Thyroid gland (tissue), 4 donors: ENCODE results near the gene GPR31. TPM values are rescaled to one million over a fixed set of nuclear protein-coding genes. Genes with fewer than 3 reads are reported as not detected.
A peak's percentile ranks its signal among the peaks of the same experiment; 100 is the strongest.

Experiments used
- DNase-seq, 2 donors: peaks; one replicate each; pipeline ENCODE4 v3.0.0-alpha.2; 2019
- H3K27ac ChIP-seq, 3 donors: fragments of 200-600 bp; sonication (generic); 1 replicate in 2 of 3; 2 replicates in 1 of 3; pipeline ENCODE4 v1.5.1; 2016 to 2019; ENCODE audit warnings: mild to moderate bottlenecking in 1 of 3, moderate library complexity in 1 of 3
- H3K27me3 ChIP-seq: fragments of 200-600 bp; sonication (generic); one replicate; pipeline ENCODE4 v1.5.1; 2019
- H3K36me3 ChIP-seq, 2 donors: fragments of 200-600 bp; sonication (generic); one replicate each; pipeline ENCODE4 v1.5.1; 2016 to 2019
- H3K4me1 ChIP-seq, 2 donors: fragments of 200-600 bp; sonication (generic); one replicate each; pipeline ENCODE4 v1.5.1; 2017 to 2019
- H3K4me3 ChIP-seq, 3 donors: fragments of 200-600 bp; sonication (generic); replicated peaks in 1 of 3; 1 replicate in 2 of 3; 2 replicates in 1 of 3; pipeline ENCODE4 v1.5.1; 2016; ENCODE audit warnings: mild to moderate bottlenecking in 1 of 3
- H3K9me3 ChIP-seq: fragments of 200-600 bp; sonication (generic); one replicate; pipeline ENCODE4 v1.5.1; 2017
- CTCF ChIP-seq, 6 experiments: fragments of 200-600 bp in 3 of 6; fragments of 450-650 bp in 3 of 6; sonication (generic) in 3 of 6; IDR thresholded peaks; one replicate each; pipeline ENCODE4 v1.5.1; 2016 to 2019; ENCODE audit warnings: antibody characterized with exemption in 6 of 6, mild to moderate bottlenecking in 2 of 6, inconsistent platforms in 1 of 6, moderate library complexity in 1 of 6
- POLR2A ChIP-seq, 2 donors: fragments of 450-650 bp; IDR thresholded peaks; one replicate each; pipeline ENCODE4 v1.6.1; 2017; ENCODE audit warnings: antibody characterized with exemption in 2 of 2, mild to moderate bottlenecking in 2 of 2, moderate library complexity in 1 of 2
- WGBS, 2 donors: methylation state at CpG; one replicate each; pipeline ENCODE4 v1.1.5; 2017; 5-methylcytosine and 5-hydroxymethylcytosine counted together
- intact Hi-C: fragments of 100-400 bp; cut with DNase I; formaldehyde crosslinking; loops from one replicate; pipeline ENCODE4 v1.15.1; 2023
- total RNA-seq, 4 donors: library from RNA; depleted of rRNA; stranded (reverse); fragments of >200 nt; gene quantifications; one replicate each; pipeline ENCODE4 v1.2.3, GENCODE V29; 2016

The GPR31 gene
- total RNA-seq, 4 donors from 2014 or later = not detected

- H3K27me3 ChIP-seq = no peaks in the 10 kb centered on the region
- H3K4me1 ChIP-seq = peaks cover 10 to 11% of the 10 kb centered on the region in 2 donors
- no peak for DNase-seq
- WGBS, 2 donors = 72 to 82% methylated on average over 10 to 12 of the region's 14 CpGs
- no peaks in the 10 kb centered on the region for H3K9me3 ChIP-seq
- intact Hi-C loops = no loop called here
- no peak overlapping the region for H3K27ac ChIP-seq
- no peak overlapping the region for H3K4me3 ChIP-seq
- no peak for TF ChIP-seq CTCF (IDR thresholded peaks at IDR 0.05)
- TF ChIP-seq POLR2A (IDR thresholded peaks at IDR 0.05) = no peak
- H3K36me3 ChIP-seq = no peaks in the 10 kb centered on the region
Measured at GRCh38 chr6:167116838-167117228, 40.9 kb downstream of the GPR31 start.

- peaks cover 10 to 11% of the 10 kb centered on the region in 2 donors for H3K4me1 ChIP-seq
- peak overlapping the region in 1 of 3 donors; percentile 4 for H3K4me3 ChIP-seq
- peak overlapping the region in 1 of 3 donors; percentile 41 for H3K27ac ChIP-seq
- peak; percentile 49 to 66 for DNase-seq
- intact Hi-C loops = no loop called here
- H3K27me3 ChIP-seq = no peaks in the 10 kb centered on the region
- WGBS, 2 donors = 34 to 43% methylated on average over 23 to 25 of the region's 25 CpGs
- TF ChIP-seq CTCF (IDR thresholded peaks at IDR 0.05) (no peak), POLR2A (IDR thresholded peaks at IDR 0.05) (peak in 1 of 2 donors; percentile 7)
- H3K36me3 ChIP-seq = no peaks in the 10 kb centered on the region
- no peaks in the 10 kb centered on the region for H3K9me3 ChIP-seq
Measured at GRCh38 chr6:167116109-167116837, 41.5 kb downstream of the GPR31 start.

GRCh38 chr6:167115054-167115453 is 42.7 kb downstream of the GPR31 start:
- WGBS, 2 donors = 82 to 90% methylated on average over 10 of the region's 10 CpGs
- Histone ChIP-seq H3K4me3 (no peak overlapping the region), H3K27me3 (no peaks in the 10 kb centered on the region), H3K27ac (no peak overlapping the region), H3K9me3 (no peaks in the 10 kb centered on the region), H3K4me1 (peaks cover 10 to 11% of the 10 kb centered on the region in 2 donors), H3K36me3 (no peaks in the 10 kb centered on the region)
- intact Hi-C loops = no loop called here
- TF ChIP-seq POLR2A (IDR thresholded peaks at IDR 0.05) (no peak), CTCF (IDR thresholded peaks at IDR 0.05) (no peak)
- DNase-seq = no peak

- TF ChIP-seq POLR2A (IDR thresholded peaks at IDR 0.05) = no peak
- no peak for TF ChIP-seq CTCF (IDR thresholded peaks at IDR 0.05)
- Histone ChIP-seq H3K36me3 (no peaks in the 10 kb centered on the region), H3K27ac (no peak overlapping the region)
Measured at GRCh38 chr6:167113935-167114910, 43.6 kb downstream of the GPR31 start.

More at GRCh38 chr6:167113935-167114910, 43.6 kb downstream of the GPR31 start:
- Histone ChIP-seq H3K9me3 (no peaks in the 10 kb centered on the region), H3K4me1 (peaks cover 10 to 11% of the 10 kb centered on the region in 2 donors), H3K4me3 (no peak overlapping the region), H3K27me3 (no peaks in the 10 kb centered on the region)
- 82 to 83% methylated on average over 23 to 24 of the region's 25 CpGs for WGBS, 2 donors
- no peak for DNase-seq
- intact Hi-C loops = no loop called here
